HUES6 (cell line): ENCODE measurements around the gene PCDH8.
"Not testable (repeated sequence)": the region's sequence is repeated elsewhere in the genome, so short reads cannot be mapped to it uniquely, and the experiment has no call there.

Source experiments
- H3K27ac ChIP-seq: 2 replicates; pipeline ENCODE4 v1.7.0; 2013; ENCODE audit warnings: low read depth, mild to moderate bottlenecking, low read length, inconsistent platforms
- H3K27me3 ChIP-seq: 2 replicates; pipeline ENCODE4 v1.6.1; 2013; ENCODE audit warnings: low read length; ENCODE audit not compliant: control insufficient read depth, insufficient read depth
- H3K36me3 ChIP-seq: 2 replicates; pipeline ENCODE4 v1.6.1; 2013; ENCODE audit warnings: low read length; ENCODE audit not compliant: control insufficient read depth, insufficient read depth
- H3K4me1 ChIP-seq: 2 replicates; pipeline ENCODE4 v1.6.1; 2013; ENCODE audit warnings: low read length; ENCODE audit not compliant: control insufficient read depth, insufficient read depth
- H3K4me3 ChIP-seq: 2 replicates; pipeline ENCODE4 v1.5.1; 2013; ENCODE audit warnings: low read depth, low read length
- H3K9ac ChIP-seq: one replicate; pipeline ENCODE4 v1.6.1; 2013; ENCODE audit warnings: mild to moderate bottlenecking, low read length
- H3K9me3 ChIP-seq: 2 replicates; pipeline ENCODE4 v1.6.1; 2013; ENCODE audit warnings: low read depth, low read length; ENCODE audit not compliant: control insufficient read depth, insufficient read depth

Gene PCDH8

GRCh38 chr13:52838433-52839107 lies 9.9 kb downstream of the PCDH8 start:
- Histone ChIP-seq H3K9me3 (no peaks in the 10 kb centered on the region), H3K36me3 (no peaks in the 10 kb centered on the region), H3K27ac (no peak overlapping the region), H3K4me3 (peak overlapping the region; percentile 9; the same call in 1 of the 2 replicates), H3K27me3 (peaks cover under 1% of the 10 kb centered on the region; the same call in 1 of the 2 replicates), H3K9ac (no peak overlapping the region), H3K4me1 (peaks cover 25% of the 10 kb centered on the region)

- H3K9ac ChIP-seq, result no peak overlapping the region
- no peaks in the 10 kb centered on the region for H3K9me3 ChIP-seq
- H3K36me3 ChIP-seq, result no peaks in the 10 kb centered on the region
- H3K27ac ChIP-seq, result no peak overlapping the region
- peaks cover 25% of the 10 kb centered on the region for H3K4me1 ChIP-seq
- H3K4me3 ChIP-seq, result no peak overlapping the region
- no peaks in the 10 kb centered on the region; the same call in 1 of the 2 replicates for H3K27me3 ChIP-seq
Observed at GRCh38 chr13:52837850-52838249, 10.6 kb downstream of the PCDH8 start.

GRCh38 chr13:52835071-52835839 lies 13.2 kb downstream of the PCDH8 start:
- Histone ChIP-seq H3K27ac (no peak overlapping the region), H3K9me3 (no peaks in the 10 kb centered on the region), H3K4me1 (peaks cover 28% of the 10 kb centered on the region), H3K9ac (no peak overlapping the region), H3K4me3 (no peak overlapping the region), H3K27me3 (no peaks in the 10 kb centered on the region; the same call in 1 of the 2 replicates), H3K36me3 (no peaks in the 10 kb centered on the region)

- H3K4me1 ChIP-seq, result peaks cover 20% of the 10 kb centered on the region; the same call in 1 of the 2 replicates
- no peaks in the 10 kb centered on the region for H3K9me3 ChIP-seq
- H3K4me3 ChIP-seq, result no peak overlapping the region
- no peak overlapping the region for H3K9ac ChIP-seq
- H3K36me3 ChIP-seq, result no peaks in the 10 kb centered on the region
- H3K27ac ChIP-seq, result no peak overlapping the region
- no peaks in the 10 kb centered on the region for H3K27me3 ChIP-seq
Observed at GRCh38 chr13:52833296-52833875, 15.1 kb downstream of the PCDH8 start.

GRCh38 chr13:52832313-52832712 lies 16.1 kb downstream of the PCDH8 start:
- Histone ChIP-seq H3K9ac (no peak overlapping the region), H3K27me3 (no peaks in the 10 kb centered on the region), H3K36me3 (no peaks in the 10 kb centered on the region), H3K4me1 (peaks cover 14% of the 10 kb centered on the region; the same call in 1 of the 2 replicates), H3K27ac (no peak overlapping the region), H3K9me3 (no peaks in the 10 kb centered on the region), H3K4me3 (no peak overlapping the region)

- Histone ChIP-seq H3K9ac (no peak overlapping the region), H3K27ac (no peak overlapping the region), H3K4me3 (no peak overlapping the region), H3K27me3 (no peaks in the 10 kb centered on the region), H3K9me3 (0 out of 2 replicates have a peak, but pooled peaks cover 3% of the 10 kb centered on the region), H3K36me3 (no peaks in the 10 kb centered on the region), H3K4me1 (peaks cover 14% of the 10 kb centered on the region; the same call in 1 of the 2 replicates)
Observed at GRCh38 chr13:52830946-52831345, 17.5 kb downstream of the PCDH8 start.

- Histone ChIP-seq H3K27me3 (no peaks in the 10 kb centered on the region), H3K9me3 (peaks cover 10% of the 10 kb centered on the region), H3K36me3 (no peaks in the 10 kb centered on the region), H3K4me1 (0 out of 2 replicates have a peak, but pooled peaks cover 3% of the 10 kb centered on the region), H3K27ac (no peak overlapping the region), H3K4me3 (no peak overlapping the region), H3K9ac (no peak overlapping the region)
Observed at GRCh38 chr13:52827839-52828238, 20.6 kb downstream of the PCDH8 start.

- H3K36me3 ChIP-seq, H3K4me3 ChIP-seq, H3K9ac ChIP-seq, H3K27ac ChIP-seq, H3K4me1 ChIP-seq, H3K27me3 ChIP-seq: not testable (repeated sequence)
- H3K9me3 ChIP-seq, result peaks cover 19% of the 10 kb centered on the region
Observed at GRCh38 chr13:52817886-52818285, 30.6 kb downstream of the PCDH8 start.

- Histone ChIP-seq H3K9ac (no peak overlapping the region), H3K27me3 (no peaks in the 10 kb centered on the region), H3K4me3 (no peak overlapping the region), H3K9me3 (peaks cover 19% of the 10 kb centered on the region), H3K27ac (no peak overlapping the region), H3K4me1 (no peaks in the 10 kb centered on the region), H3K36me3 (no peaks in the 10 kb centered on the region)
Observed at GRCh38 chr13:52815330-52815729, 33.1 kb downstream of the PCDH8 start.

- Histone ChIP-seq H3K4me3 (no peak overlapping the region), H3K4me1 (peaks cover 11% of the 10 kb centered on the region), H3K9ac (no peak overlapping the region), H3K9me3 (peaks cover 13% of the 10 kb centered on the region), H3K36me3 (no peaks in the 10 kb centered on the region), H3K27me3 (no peaks in the 10 kb centered on the region), H3K27ac (no peak overlapping the region)
Observed at GRCh38 chr13:52812941-52813340, 35.5 kb downstream of the PCDH8 start.

GRCh38 chr13:52811841-52812240 lies 36.6 kb downstream of the PCDH8 start:
- no peak overlapping the region for H3K4me3 ChIP-seq
- peaks cover 7% of the 10 kb centered on the region; the same call in 1 of the 2 replicates for H3K9me3 ChIP-seq
- no peaks in the 10 kb centered on the region for H3K27me3 ChIP-seq
- H3K4me1 ChIP-seq, result peaks cover 11% of the 10 kb centered on the region
- H3K36me3 ChIP-seq, result no peaks in the 10 kb centered on the region
- no peak overlapping the region for H3K27ac ChIP-seq
- no peak overlapping the region for H3K9ac ChIP-seq
